Activated CD4-positive, CD25-positive, alpha-beta regulatory T cell (primary cell): ENCODE data around the gene STK32A.
"Not testable (repeated sequence)": the region's sequence is repeated elsewhere in the genome, so short reads cannot be mapped to it uniquely, and the experiment has no call there.

Experiments used
- DNase-seq, 4 experiments: peaks; one replicate each; lab custom pipeline; 2025; lab: John Stamatoyannopoulos, UW

The STK32A gene

DNA sequence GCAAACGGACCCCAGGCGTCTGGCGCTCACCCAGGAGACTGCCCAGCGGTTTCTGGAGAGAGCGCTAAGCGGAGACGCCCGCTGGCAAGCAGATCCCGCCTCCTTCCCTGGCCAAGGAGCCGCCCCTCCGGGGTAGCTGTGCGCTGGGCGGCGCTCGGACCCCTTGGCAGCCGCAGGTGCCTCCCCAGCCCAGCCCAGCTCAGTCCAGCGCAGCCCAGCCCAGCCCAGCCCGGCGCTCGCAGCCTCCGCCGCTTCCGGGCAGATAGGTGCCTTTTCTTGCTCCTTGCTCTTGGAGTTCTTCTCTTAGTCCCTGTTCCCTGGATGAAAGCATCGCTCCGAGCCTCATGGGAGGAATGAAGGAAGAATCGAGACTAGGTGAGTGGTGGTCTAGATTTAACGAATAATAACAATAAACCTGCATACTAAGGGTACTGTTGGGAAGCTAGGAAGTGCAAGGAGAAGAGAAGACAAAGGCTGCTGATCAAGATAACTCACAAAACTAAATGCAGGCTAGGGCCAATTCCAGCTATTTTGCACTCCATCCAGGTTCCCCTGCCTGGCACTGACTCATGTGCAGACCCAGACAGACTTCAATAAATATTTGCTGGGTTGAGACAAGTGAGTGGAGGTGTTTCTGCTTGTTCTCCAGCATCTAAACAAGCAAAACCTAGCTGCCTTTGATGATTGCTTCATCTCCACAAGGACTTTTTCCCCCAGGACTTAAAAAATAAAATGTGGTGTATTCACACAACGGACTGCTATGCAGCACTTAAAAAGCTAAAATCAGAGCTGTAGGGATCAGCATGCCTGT, at the start of gene STK32A:
Gene STK32A (plus strand): TSS at position 202 of the 811 bp plus-strand sequence. CDS start 4,609 bp downstream, outside the sequence.
- DNase-seq, result no peak

DNA sequence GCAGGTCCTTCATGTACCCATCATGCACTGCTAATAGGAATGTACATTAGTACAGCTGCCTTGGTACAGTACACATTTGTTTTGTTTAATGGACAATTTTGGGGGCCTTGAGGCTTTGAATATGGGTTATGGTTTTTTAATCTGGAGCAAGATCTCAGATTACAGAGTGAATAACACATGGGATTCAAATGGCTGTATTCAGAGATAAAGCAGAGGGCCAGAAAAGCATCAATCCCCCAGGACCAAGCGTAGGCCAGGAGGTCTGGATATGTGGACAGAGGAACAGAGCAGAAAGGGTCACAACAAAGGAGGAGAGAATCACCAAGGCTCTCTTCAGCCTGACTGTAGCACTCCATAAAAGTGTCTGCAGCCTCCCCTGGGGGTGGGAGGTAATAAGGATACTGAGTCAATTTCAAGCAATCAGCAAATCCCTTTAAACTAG, 47.7 kb upstream of the STK32A start:
- no peak for DNase-seq

DNA sequence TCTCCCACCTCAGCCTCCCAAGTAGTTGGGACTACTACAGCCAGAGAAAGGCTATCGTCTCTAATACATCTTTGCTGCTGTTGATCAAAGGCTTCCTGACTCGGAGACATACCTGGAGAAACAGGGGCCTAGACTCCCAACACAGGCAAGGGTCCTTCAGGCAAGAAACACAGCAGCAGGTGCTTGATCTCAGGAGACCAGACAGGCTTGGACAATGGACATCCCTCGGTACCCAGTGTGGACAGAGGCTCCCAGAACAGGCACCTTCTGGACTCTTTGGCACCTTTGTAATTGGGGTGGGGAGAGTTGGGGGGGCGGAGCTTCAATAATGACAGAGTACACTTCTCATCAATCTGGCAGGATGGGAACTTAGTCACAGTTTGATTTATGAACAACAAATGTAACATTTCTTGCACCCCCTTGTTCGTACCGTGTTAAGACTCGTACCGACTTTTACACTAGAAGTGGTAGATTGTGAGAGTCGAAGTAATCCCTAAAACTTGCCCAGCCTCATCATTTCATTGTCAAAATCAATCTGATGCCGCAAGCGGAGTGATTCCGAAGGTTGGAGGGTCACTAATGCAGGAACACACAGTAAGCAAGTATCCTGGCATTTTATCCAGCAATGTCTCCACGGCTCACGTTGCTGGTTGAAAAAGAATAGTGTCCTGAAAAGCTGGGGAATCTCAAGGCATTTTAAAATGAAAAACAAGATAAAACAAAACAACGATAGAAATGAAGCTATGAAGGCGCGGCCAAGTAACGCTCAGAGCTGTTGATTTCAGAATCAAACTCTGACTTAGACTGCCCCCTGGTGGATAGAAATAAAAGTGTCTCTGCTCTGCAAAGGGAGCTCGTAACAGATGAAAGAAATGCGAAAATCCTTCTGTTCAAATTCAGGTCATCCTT, 46.4 kb upstream of the STK32A start:
- DNase-seq, result no peak

DNA sequence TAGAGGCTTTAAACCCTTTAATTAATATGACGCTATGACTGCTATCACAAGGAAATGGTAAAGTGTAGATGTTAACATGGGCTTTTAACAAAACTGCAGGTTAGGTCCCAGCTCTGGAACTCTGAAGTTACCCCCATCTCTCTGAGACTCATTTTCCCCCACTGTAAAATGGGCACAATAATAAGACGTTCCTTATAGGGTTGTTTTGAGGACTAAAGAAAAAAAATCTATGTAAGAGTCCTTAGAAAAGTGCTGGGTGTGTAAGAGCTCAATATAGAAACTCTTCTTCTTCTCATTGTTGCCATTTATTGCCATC, 45.8 kb upstream of the STK32A start:
- no peak for DNase-seq

DNA sequence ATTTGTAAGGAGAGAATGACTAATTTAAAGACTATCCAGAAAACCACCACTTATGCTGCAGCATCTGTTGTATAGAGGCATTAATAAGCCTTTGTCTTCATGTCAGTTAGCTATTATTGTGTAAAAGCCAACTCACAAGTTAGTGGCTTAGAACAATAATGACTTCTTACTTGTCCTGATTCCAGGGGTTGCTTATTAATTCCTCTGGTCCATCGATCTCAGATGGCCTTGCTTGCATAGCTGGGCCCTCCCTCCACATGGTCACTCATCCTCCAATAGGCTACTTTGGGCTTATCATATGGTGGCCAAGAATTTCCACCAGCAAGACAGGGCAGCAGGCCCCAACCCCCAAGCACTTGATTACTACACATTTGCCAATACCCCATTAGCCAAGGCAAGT, 44.5 kb upstream of the STK32A start:
- DNase-seq, result no peak

DNA sequence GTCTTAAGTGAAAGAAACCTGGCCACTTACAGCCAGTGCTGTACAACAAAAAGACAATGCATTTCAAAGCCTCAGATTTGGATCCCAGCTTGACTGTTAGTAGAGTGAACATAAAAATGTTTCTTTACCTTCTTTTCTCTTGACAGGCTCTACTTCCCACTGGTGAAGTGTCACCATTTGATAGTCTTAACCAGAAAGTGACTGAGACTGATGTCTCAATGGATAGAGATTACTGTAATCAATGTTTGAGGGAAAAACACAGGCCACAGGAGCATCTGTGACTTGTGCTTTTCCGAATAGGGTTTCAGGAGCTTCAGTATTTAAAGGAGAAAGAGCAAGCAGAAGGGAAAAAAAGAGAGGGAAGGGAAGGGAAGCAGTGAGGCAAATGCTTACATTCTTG, 41.7 kb upstream of the STK32A start:
- no peak for DNase-seq

DNA sequence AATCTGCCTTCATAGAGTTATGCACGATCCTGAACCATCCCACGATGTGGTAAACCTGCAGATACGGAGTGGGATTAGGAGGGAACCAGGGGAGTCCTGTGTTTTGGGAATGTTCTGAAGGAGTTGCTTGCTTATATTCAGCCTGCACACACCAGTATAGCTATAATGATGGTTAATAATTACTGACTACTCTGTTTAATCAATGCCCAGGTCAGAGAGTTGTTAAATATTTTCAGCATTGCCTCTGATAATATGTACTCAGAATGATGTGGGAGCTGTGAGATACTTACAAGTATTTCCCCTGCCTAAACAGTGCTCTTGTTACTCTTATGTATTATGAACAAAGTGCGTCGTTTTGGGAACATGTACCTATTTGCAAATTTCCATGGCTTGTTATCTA, 34.8 kb upstream of the STK32A start:
- no peak for DNase-seq

DNA sequence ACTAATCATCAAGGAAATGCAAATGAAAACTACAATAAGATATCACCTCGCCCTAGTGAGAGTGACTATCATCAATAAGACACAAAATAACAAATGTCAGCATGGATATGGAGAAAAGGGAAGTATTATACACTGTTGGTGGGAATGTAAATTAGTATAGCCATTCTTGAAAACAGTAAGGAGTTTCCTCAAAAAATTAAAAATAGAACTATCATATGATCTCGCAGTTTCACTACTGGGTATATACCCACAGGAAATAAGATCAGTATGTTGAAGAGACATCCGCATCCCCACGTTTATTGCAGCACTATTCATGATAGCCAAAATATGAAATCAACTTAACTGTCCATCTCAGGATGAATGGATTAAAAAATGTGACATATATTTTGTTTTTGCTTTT, 31.6 kb upstream of the STK32A start:
- DNase-seq, result no peak

DNA sequence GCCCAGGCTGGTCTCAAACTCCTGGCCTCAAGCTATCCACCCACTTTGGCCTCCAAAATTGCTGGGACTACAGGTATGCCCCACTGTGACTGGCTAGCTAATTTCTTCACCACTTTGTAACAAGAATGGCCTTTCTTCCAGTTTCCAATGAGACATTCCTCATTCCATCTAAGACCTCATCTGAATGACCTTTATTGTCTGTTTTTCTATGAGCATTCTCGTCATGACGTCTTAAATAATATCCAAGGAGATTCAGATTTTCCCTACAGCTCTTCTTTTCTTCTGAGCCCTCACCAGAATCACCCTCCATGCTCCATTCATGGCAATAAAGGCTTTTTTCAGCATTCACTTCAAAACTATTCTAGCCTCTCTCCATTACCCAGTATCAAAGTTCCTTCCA, 30.2 kb upstream of the STK32A start:
- no peak for DNase-seq

DNA sequence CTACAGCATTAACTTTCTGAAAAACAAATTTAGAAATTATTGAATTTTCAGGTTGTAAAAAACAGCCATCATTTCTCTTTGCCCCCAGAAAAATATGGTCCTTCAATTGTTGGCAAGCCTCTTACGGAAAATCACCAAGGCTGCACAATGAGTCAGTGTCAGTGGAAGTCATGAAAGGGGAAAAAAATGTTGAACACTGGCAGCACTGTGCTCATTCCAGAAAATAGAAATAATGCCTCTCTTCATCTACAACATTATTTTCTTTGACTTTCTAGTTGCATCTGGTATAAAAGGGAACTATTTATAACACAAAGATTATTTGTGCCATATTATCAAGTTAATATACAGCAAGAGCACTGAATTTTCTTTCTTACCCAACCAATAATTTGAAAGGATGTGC, 26.7 kb upstream of the STK32A start:
- DNase-seq, result no peak

DNA sequence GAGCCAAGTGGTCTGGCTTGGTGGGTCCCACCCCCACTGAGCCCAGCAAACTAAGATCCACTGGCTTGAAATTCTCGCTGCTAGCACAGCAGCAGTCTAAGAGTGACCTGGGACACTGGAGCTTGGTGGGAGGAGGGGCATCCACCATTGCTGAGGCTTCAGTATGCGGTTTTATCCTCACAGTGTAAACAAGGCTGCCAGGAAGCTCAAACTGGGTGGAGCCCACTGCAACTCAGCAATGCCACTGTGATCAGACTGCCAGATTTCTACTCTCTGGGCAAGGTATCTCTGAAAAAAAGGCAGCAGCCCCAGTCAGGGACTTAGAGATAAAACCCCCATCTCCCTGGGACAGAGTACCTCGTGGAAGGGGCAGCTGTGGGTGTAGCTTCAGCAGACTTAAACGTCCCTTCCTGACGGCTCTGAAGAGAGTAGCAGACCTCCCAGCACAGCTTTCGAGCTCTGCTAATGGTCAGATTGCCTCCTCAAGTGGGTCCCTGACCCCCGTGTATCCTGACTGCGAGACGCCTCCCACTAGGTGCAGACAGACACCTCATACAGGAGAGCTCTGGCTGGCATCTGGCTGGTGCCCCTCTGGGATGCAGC, 18.2 kb upstream of the STK32A start:
- DNase-seq, result no peak

DNA sequence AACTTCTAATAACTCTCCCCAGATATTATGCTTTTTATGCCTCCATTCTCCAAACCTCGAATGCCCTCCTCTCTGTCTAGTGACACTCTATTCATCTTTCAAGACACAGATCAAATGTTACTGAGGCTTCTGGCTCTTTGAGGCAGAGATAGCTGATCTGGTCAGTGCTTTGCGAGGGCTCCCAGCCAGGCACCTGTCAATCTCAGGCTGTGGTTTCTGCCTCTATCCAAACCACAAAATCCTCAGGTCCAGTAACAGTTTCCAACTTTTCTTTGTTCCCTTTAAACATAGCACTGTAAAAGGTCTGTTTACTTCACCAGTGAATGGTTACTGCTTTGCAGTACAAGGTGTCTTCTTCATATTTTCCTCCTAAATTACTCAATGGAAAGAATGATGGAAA, 11.5 kb upstream of the STK32A start:
- no peak for DNase-seq

DNA sequence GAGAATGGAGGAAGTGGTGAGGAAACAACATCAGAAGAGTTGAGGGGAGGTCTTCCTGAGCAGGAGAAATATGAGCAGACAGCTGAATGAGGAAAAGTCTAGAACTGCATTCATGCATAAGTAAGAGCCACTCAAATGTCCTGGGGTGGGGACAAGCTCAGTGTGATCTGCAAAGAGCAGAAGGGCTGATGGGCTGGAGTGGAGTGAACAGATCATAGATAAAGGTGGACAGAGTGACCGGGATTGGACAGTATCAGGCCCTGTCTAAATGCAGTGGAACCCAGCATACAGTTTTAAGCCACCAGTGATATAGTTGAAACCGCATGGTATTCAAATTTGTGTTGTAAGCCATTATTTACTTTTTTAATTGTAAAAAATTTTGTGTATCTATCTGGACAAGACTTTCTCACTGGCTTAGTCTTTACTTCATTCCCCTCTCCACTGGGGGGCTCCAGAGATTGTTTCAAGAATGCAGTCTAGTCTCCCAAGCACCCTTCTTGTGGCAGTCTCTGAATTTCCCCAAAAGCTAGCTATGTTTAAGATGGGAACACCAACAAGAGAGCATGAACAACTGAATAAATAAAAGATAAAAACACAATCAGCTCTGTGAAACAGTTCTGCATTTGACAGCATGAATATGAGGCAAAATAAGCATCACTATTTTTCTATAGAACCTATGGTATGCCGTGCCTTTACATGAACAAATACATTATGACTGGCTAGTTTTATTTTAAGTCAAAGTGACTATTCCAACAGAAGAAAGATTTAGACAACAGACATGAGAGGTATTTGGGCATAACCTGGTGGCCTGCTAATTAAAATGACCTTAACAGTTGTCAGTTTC, 10.7 kb upstream of the STK32A start:
- DNase-seq, result no peak

DNA sequence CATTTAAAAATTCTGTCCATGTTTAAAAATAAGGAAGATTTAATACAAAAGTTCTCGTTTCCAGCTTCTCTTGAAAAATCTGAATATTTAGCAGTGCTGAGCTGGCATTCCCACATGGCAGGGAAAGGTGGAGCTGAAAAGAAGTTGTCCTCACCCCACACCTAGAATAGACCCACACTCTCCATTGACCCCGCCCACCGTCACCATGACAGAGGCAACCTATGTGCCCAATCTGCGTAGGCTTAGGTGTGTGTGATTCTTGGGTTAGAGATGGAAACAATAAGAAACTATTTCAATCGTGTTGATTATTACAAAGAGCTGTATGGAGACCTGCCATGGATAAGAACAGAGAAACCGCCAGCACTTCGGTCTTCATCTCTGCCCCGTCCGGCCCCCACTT, 8.9 kb upstream of the STK32A start:
- no peak for DNase-seq

DNA sequence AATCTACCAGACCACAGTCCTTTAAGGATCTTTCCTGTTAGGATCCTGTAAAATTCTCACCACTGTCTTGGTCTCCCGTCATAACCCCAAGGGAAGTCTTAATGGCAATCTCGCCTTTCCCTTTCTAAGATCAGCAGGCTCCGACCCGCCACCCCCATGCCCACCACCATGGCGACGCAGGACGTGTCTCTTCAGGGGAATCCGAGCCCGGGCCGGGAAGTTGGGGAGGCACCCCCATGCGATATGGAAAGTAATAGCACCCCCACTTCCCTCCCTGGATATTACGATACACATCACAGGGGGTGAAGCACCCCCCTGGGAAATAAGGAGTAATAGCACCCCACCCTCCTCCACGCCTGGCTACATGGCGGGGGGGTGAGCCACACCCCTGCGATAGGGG, 8.3 kb upstream of the STK32A start:
- DNase-seq, result no peak

DNA sequence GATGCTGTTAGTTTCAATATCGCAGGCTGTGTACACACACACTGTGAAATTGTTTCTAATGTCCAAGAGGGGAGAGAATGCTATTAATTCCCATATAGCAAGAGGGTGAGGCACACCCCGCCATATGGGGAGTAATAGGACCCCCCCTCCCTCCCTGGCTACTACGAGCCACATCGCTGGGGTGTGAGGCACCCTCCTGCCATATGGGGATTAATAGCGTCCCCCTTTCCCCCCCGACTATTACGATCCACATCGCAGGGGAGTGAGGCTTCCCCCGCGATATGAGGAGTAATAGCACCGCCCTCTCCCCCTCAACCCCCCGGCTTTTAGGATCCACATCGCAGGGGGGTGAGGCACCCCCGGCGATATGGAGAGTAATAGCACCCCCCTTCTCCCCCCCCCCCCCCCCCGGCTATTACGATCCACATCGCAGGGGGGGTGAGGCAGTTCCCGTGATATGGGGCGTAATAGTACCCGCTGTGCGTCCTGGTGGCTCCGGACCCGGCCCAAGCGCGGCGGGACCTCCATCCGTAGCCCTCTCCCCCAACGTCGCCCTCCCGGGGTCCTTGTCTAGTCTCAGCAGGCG, 494 bp upstream of the STK32A start:
- DNase-seq, result no peak

DNA sequence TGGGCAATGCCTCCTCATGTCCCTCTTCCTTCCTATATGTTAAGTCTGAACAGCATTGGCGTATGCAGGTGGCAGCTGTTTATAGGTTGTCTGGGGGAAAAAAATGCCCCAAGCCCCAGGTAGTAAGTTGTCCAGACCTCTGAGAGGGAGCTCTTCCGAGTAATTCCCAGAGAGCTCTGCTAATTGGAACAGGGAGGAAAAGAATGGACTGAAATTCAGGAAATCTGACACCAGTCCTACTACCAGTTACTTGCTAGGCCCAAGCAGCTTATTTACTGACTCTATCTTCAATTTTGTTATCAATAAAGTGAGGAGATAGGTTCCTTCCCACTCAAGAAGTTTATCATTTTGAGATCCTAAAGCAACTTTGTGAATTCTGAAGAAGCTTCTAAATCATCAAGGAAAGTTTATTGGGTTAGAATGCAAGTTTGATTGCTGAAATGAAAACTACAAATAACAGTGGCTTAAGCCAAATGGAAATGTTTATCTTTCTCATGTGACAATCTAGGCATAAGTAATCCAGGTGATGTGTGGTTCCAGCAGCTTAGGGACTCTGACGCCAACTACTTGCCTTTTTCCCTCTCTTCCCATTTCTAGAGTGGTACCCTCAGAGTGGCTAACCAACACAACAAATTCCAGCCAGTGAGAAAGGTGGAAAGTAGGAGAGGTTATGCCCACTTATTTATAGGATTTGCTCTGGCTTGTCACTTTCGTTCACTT, 5.6 kb downstream of the STK32A start:
- DNase-seq, result no peak

DNA sequence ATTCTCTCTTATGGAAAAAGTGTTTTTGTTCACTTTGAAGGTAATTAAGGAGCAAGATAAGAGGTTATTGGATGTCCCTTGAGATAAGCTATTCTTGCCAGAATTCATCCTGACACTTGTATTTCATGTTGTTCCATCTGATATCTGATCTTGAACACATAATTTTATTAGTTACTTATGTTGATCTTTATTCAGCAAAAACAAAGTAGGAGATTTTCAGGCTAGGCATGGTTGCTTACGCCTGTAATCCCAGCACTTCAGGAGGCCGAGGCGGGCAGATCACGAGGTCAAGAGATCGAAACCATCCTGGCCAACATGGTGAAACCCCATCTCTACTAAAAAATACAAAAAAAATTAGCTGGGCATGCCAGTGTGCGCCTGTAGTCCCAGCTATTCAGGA, 8.4 kb downstream of the STK32A start:
- not testable (repeated sequence) for DNase-seq

DNA sequence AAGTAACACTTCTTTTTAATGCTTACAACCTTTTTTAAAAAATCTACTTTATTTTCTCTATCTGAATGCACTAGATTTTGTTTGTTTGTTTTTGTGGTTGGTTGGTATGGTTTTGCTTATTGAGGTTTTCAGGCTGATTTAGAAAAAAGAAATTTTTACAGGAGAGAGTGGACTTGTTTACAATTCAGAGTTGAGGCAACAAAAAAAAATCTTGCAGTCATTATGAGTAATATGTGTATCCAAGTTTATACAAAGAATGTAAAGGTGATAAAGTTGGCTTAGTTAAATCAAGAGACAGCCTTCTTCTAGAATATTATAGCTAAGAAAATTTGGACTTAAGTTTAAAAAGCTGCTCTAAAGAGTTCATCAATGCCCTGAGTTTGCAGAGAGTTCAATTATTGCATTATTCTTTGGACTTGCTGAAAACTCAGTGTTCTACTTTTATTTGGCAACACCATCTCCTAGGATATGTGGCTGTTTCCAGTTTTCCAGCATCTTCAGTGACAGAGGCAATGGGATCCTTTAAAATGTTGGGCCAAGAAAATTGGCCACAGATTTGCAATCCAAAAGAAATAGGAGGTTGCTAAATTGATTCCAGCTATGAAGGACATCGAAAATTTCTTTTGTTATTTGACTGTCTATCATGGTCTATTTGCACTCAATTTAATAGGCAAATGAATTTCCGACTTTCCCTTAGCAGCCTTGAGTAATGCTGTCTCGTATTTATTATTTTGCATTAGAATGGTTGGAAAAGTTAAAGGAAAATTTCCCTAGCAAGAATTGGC, 10.7 kb downstream of the STK32A start:
- DNase-seq, result no peak

DNA sequence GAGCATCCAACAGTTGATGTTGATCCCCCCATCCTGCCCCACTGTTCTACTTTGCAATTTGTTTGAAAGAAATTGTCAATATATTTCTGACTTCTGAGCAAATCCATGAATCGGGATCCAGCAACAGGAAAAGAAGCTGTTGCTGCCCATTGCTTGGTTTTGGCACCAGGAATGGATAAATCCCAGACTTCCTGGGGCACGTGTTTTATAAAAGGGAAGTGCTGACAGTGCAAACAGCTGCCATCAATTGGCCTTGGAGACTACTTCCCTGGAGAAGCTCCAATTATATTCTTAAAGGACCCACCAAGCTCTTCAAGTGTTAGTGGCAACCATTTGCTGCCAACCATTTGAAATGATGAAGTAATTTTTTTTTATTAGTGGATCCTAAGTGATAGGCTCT, 13.7 kb downstream of the STK32A start:
- DNase-seq, result no peak
